Erythroblast (primary cell): ENCODE measurements around the gene MEA1.

Experiments
- GATA1 ChIP-seq: IDR thresholded peaks from 2 replicates; pipeline ENCODE4 v1.6.1; 2011; ENCODE audit warnings: low read depth, mild to moderate bottlenecking, control low read depth, low read length, moderate library complexity
- POLR2A ChIP-seq: IDR thresholded peaks from 2 replicates; pipeline ENCODE4 v1.6.1; 2011; ENCODE audit warnings: mild to moderate bottlenecking, low read length

DNA sequence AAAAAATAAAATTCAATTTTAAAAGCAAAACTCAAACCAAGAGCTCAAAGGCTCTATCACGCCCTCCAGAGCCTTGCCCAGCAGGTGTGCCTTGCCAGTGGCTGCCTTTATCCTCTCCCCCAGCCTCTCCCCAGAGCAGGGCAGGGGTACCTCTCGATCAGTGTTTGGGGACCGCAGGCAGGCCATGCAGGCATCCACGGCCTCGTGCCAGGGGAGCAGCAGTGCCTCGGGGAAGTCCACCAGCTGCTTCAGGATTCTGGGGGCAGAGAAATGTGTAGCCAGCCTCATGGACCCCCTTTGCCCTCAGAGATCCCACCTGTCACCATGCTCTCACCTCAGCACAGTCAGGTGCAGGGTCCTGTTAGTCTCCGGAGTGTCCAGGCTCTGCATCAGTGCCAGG, 34.3 kb upstream of the MEA1 start:
- TF ChIP-seq POLR2A (no peak), GATA1 (no peak)
